Gastrocnemius medialis (tissue), 4 donors: Measurements from ENCODE around the gene PDXK.

Experiments
- CTCF ChIP-seq, 5 experiments: fragments of 450-650 bp in 3 of 5; fragments of 200-600 bp in 2 of 5; sonication (generic) in 2 of 5; IDR thresholded peaks in 4 of 5; conservative IDR thresholded peaks in 1 of 5; 1 replicate in 4 of 5; 2 replicates in 1 of 5; pipeline ENCODE4 v1.5.1; 2016 to 2019; ENCODE audit warnings: antibody characterized with exemption in 5 of 5, mild to moderate bottlenecking in 3 of 5, moderate library complexity in 3 of 5
- POLR2A ChIP-seq, 2 donors: fragments of 450-650 bp; IDR thresholded peaks; one replicate each; pipeline ENCODE4 v1.6.1; 2017; ENCODE audit warnings: antibody characterized with exemption in 2 of 2, mild to moderate bottlenecking in 2 of 2, moderate library complexity in 2 of 2

GRCh38 chr21:43811262-43812105, 92.6 kb downstream of the PDXK start:
- TF ChIP-seq CTCF (IDR thresholded peaks at IDR 0.05 in 4 of 5, conservative IDR thresholded peaks at IDR 0.05 in 1 of 5): no peak
- no peak for TF ChIP-seq POLR2A (IDR thresholded peaks at IDR 0.05)
